WTC11 (cell line): ENCODE measurements around the gene HMGCS1. TPM values are rescaled to one million over a fixed set of nuclear protein-coding genes. Genes with fewer than 3 reads are reported as not detected.

Source experiments
- ATAC-seq: fragments of 200-7000 bp; cut with Tn5 transposase; 2 replicates; pipeline ENCODE4 v1.10.0; 2021; ENCODE audit warnings: mild to moderate bottlenecking, moderate library complexity
- CTCF ChIA-PET: fragments of 300-600 bp; sonication (Branson Sonifier 250); formaldehyde crosslinking; loops from one replicate; lab custom pipeline; 2021; ENCODE audit warnings: antibody characterized with exemption; lab: Charles Lee
- POLR2A ChIA-PET: fragments of 350-600 bp; sonication (Branson Sonifier 250); formaldehyde crosslinking; loops from one replicate; lab custom pipeline; 2021; ENCODE audit warnings: antibody characterized with exemption; lab: Charles Lee
- DNase-seq: peaks from one replicate; pipeline ENCODE4 v3.0.0; 2021; ENCODE audit warnings: low spot score
- H3K27ac Mint-ChIP-seq: 2 replicates; pipeline ENCODE4 v1.8.0; 2021; ENCODE audit warnings: mixed read lengths
- H3K27me3 Mint-ChIP-seq: 2 replicates; pipeline ENCODE4 v1.8.0; 2021; ENCODE audit warnings: low read depth, mild to moderate bottlenecking, moderate library complexity, mixed read lengths
- H3K36me3 Mint-ChIP-seq: 2 replicates; pipeline ENCODE4 v1.8.0; 2021; ENCODE audit warnings: mixed read lengths
- H3K4me1 Mint-ChIP-seq: 2 replicates; pipeline ENCODE4 v1.8.0; 2022; ENCODE audit warnings: mixed read lengths
- H3K4me3 Mint-ChIP-seq: 2 replicates; pipeline ENCODE4 v1.8.0; 2021; ENCODE audit warnings: mild to moderate bottlenecking, moderate library complexity, mixed read lengths
- H3K9me3 Mint-ChIP-seq: 2 replicates; pipeline ENCODE4 v1.8.0; 2021; ENCODE audit warnings: mixed read lengths
- ATF2 ChIP-seq: sonication (generic); formaldehyde crosslinking; IDR thresholded peaks from 2 replicates; pipeline ENCODE4 v1.8.1; 2022; ENCODE audit warnings: low read depth, missing genetic modification reagents, borderline replicate concordance
- CDX4 ChIP-seq: fragments of 250-450 bp; sonication (Bioruptor Pico); IDR thresholded peaks from 2 replicates; pipeline ENCODE4 v1.9.0; 2021; ENCODE audit warnings: moderate library complexity, mild to moderate bottlenecking, inconsistent platforms, borderline replicate concordance
- CREM ChIP-seq: sonication (generic); formaldehyde crosslinking; IDR thresholded peaks from 2 replicates; pipeline ENCODE4 v1.8.1; 2022; ENCODE audit warnings: mild to moderate bottlenecking, missing genetic modification reagents, moderate library complexity
- E2F5 ChIP-seq: sonication (generic); formaldehyde crosslinking; IDR thresholded peaks from 2 replicates; pipeline ENCODE4 v1.8.1; 2022; ENCODE audit warnings: mild to moderate bottlenecking, moderate library complexity, missing genetic modification reagents
- EMX1 ChIP-seq: fragments of 250-450 bp; sonication (Bioruptor Pico); IDR thresholded peaks from 2 replicates; pipeline ENCODE4 v1.8.0; 2021; ENCODE audit warnings: mild to moderate bottlenecking
- FOXJ3 ChIP-seq: sonication (generic); formaldehyde crosslinking; IDR thresholded peaks from 2 replicates; pipeline ENCODE4 v1.9.0; 2021; ENCODE audit warnings: missing genetic modification reagents, mild to moderate bottlenecking, borderline replicate concordance
- GTF2I ChIP-seq: fragments of 250-450 bp; sonication (Bioruptor Pico); conservative IDR thresholded peaks from 2 replicates; pipeline ENCODE4 v1.4.0; 2021; ENCODE audit warnings: mild to moderate bottlenecking
- NR1H2 ChIP-seq: sonication (generic); formaldehyde crosslinking; IDR thresholded peaks from 2 replicates; pipeline ENCODE4 v1.9.0; 2021; ENCODE audit warnings: mild to moderate bottlenecking, moderate library complexity, missing genetic modification reagents
- NR3C1 ChIP-seq: sonication (generic); formaldehyde crosslinking; conservative IDR thresholded peaks from 2 replicates; pipeline ENCODE4 v1.8.1; 2023; ENCODE audit warnings: low read depth, mild to moderate bottlenecking, missing genetic modification reagents
- OVOL2 ChIP-seq: fragments of 250-450 bp; sonication (Bioruptor Pico); IDR thresholded peaks from 2 replicates; pipeline ENCODE4 v1.9.0; 2021; ENCODE audit warnings: mild to moderate bottlenecking, borderline replicate concordance
- PRDM15 ChIP-seq: sonication (generic); formaldehyde crosslinking; IDR thresholded peaks from 2 replicates; pipeline ENCODE4 v1.8.0; 2022; ENCODE audit warnings: missing genetic modification reagents
- SOX15 ChIP-seq: fragments of 250-450 bp; sonication (Bioruptor Pico); IDR thresholded peaks from 2 replicates; pipeline ENCODE4 v1.9.0; 2021; ENCODE audit warnings: mild to moderate bottlenecking
- SP1 ChIP-seq: sonication (generic); formaldehyde crosslinking; conservative IDR thresholded peaks from 2 replicates; pipeline ENCODE4 v1.8.1; 2022; ENCODE audit warnings: missing genetic modification reagents
- TEAD1 ChIP-seq: sonication (generic); formaldehyde crosslinking; IDR thresholded peaks from 2 replicates; pipeline ENCODE4 v1.8.0; 2022; ENCODE audit warnings: mild to moderate bottlenecking, missing genetic modification reagents
- USF1 ChIP-seq: sonication (generic); formaldehyde crosslinking; IDR thresholded peaks from 2 replicates; pipeline ENCODE4 v1.8.0; 2022; ENCODE audit warnings: mild to moderate bottlenecking, missing genetic modification reagents
- ZMAT4 ChIP-seq: fragments of 250-450 bp; sonication (Bioruptor Pico); IDR thresholded peaks from 2 replicates; pipeline ENCODE4 v1.9.0; 2021; ENCODE audit warnings: mild to moderate bottlenecking
- ZNF396 ChIP-seq: fragments of 250-450 bp; sonication (Bioruptor Pico); IDR thresholded peaks from 2 replicates; pipeline ENCODE4 v1.8.0; 2021; ENCODE audit warnings: mild to moderate bottlenecking, moderate library complexity, borderline replicate concordance
- ZNF425 ChIP-seq: fragments of 250-450 bp; sonication (Bioruptor Pico); conservative IDR thresholded peaks from 2 replicates; pipeline ENCODE4 v1.9.0; 2021; ENCODE audit warnings: mild to moderate bottlenecking
- ZNF532 ChIP-seq: fragments of 250-450 bp; sonication (Bioruptor Pico); IDR thresholded peaks from 2 replicates; pipeline ENCODE4 v1.9.0; 2021; ENCODE audit warnings: mild to moderate bottlenecking, borderline replicate concordance
- total RNA-seq: library from RNA; stranded (reverse); gene quantifications from 3 replicates; pipeline ENCODE4 v1.2.3, GENCODE V29; 2021

HMGCS1 gene
- total RNA-seq, 1 experiment from 2014 or later = 199 TPM

GRCh38 chr5:43274435-43275114 is 38.6 kb downstream of the HMGCS1 start:
- no peak for TF ChIP-seq PRDM15 (CRISPR knock-in tag)
- no peak for TF ChIP-seq FOXJ3 (CRISPR knock-in tag)
- no peak for TF ChIP-seq OVOL2 (CRISPR knock-in tag)
- no peak for TF ChIP-seq GTF2I (CRISPR knock-in tag)
- no peak for TF ChIP-seq ZNF532
- no peak for TF ChIP-seq ZNF425 (CRISPR knock-in tag)
- TF ChIP-seq SOX15 = no peak
- TF ChIP-seq, all 79 proteins: peak for 0
- Mint-ChIP-seq H3K4me3 (no peak overlapping the region), H3K9me3 (peaks cover 5% of the 10 kb centered on the region), H3K36me3 (no peaks in the 10 kb centered on the region), H3K27ac (no peak overlapping the region), H3K27me3 (peaks cover 3% of the 10 kb centered on the region; the same call in 1 of the 2 replicates), H3K4me1 (peaks cover 11% of the 10 kb centered on the region)
- ChIA-PET POLR2A (no interaction called here), CTCF (no interaction called here)
- ATAC-seq = peak; percentile 85
- no peak for DNase-seq

- Mint-ChIP-seq H3K4me1 (peaks cover 11% of the 10 kb centered on the region), H3K9me3 (peaks cover 9% of the 10 kb centered on the region), H3K4me3 (no peak overlapping the region), H3K27me3 (peaks cover 3% of the 10 kb centered on the region; the same call in 1 of the 2 replicates), H3K36me3 (no peaks in the 10 kb centered on the region), H3K27ac (no peak overlapping the region)
- POLR2A ChIA-PET = no interaction called here
- DNase-seq (no peak), ATAC-seq (no peak)
- CTCF ChIA-PET = interaction anchor here (0.6 kb wide), 1 partner anchor 384 kb away, joined by 3 read pairs; no protein-coding TSS in a partner anchor
- TF ChIP-seq SP1 (CRISPR knock-in tag) (no peak), EMX1 (no peak), CDX4 (CRISPR knock-in tag) (no peak), FOXJ3 (CRISPR knock-in tag) (no peak), E2F5 (CRISPR knock-in tag) (no peak), ZNF396 (CRISPR knock-in tag) (no peak), NR3C1 (CRISPR knock-in tag) (no peak), NR1H2 (no peak), CREM (no peak), ZMAT4 (CRISPR knock-in tag) (no peak), TEAD1 (CRISPR knock-in tag) (no peak), USF1 (CRISPR knock-in tag) (no peak), ATF2 (CRISPR knock-in tag) (no peak)
Observed at GRCh38 chr5:43273552-43273951, 39.7 kb downstream of the HMGCS1 start.
